Ascending aorta (tissue), 2 donors: ENCODE results near the gene PPIE. TPM values are rescaled to one million over a fixed set of nuclear protein-coding genes. Genes with fewer than 3 reads are reported as not detected.

Experiments
- DNase-seq, 2 donors: peaks; one replicate each; pipeline ENCODE4 v3.0.0-alpha.2; 2019; ENCODE audit warnings: low spot score in 2 of 2
- H3K27ac ChIP-seq, 2 donors: fragments of 200-600 bp; sonication (generic); one replicate each; pipeline ENCODE4 v1.5.1; 2016 to 2017; ENCODE audit warnings: mild to moderate bottlenecking in 1 of 2
- H3K27me3 ChIP-seq: fragments of 200-600 bp; sonication (generic); one replicate; pipeline ENCODE4 v1.5.1; 2017
- H3K36me3 ChIP-seq, 2 donors: fragments of 200-600 bp; sonication (generic); one replicate each; pipeline ENCODE4 v1.5.1; 2016
- H3K4me1 ChIP-seq, 2 donors: fragments of 200-600 bp; sonication (generic); one replicate each; pipeline ENCODE4 v1.5.1; 2016 to 2017; ENCODE audit warnings: mild to moderate bottlenecking in 1 of 2
- H3K4me3 ChIP-seq, 2 donors: fragments of 200-600 bp; sonication (generic); one replicate each; pipeline ENCODE4 v1.5.1; 2016 to 2017; ENCODE audit warnings: mild to moderate bottlenecking in 1 of 2
- H3K9me3 ChIP-seq, 2 donors: fragments of 200-600 bp; sonication (generic); one replicate each; pipeline ENCODE4 v1.5.1; 2016
- CTCF ChIP-seq, 3 experiments: fragments of 200-600 bp in 2 of 3; fragments of 450-650 bp in 1 of 3; sonication (generic) in 2 of 3; IDR thresholded peaks; one replicate each; pipeline ENCODE4 v1.5.1; 2016 to 2019; ENCODE audit warnings: antibody characterized with exemption in 3 of 3, mild to moderate bottlenecking in 1 of 3, moderate library complexity in 1 of 3
- intact Hi-C: fragments of 100-400 bp; cut with DNase I; formaldehyde crosslinking; loops from one replicate; pipeline ENCODE4 v1.15.1; 2023
- total RNA-seq: library from RNA; depleted of rRNA; stranded (reverse); fragments of >200 nt; gene quantifications from one replicate; pipeline ENCODE4 v1.1.0, GENCODE V29; 2016

The PPIE gene
- total RNA-seq, 1 donor from 2014 or later, result 58.3 TPM

- no peak for TF ChIP-seq CTCF (IDR thresholded peaks at IDR 0.05)
- intact Hi-C loops, result no loop called here
- H3K4me3 ChIP-seq, result no peak overlapping the region
Measured at GRCh38 chr1:39698568-39698967, 40.1 kb upstream of the PPIE start.

GRCh38 chr1:39699419-39699818 lies 39.3 kb upstream of the PPIE start:
- no peak for TF ChIP-seq CTCF (IDR thresholded peaks at IDR 0.05)

More at GRCh38 chr1:39698568-39698967, 40.1 kb upstream of the PPIE start:
- Histone ChIP-seq H3K27me3 (no peaks in the 10 kb centered on the region), H3K9me3 (no peaks in the 10 kb centered on the region), H3K36me3 (no peaks in the 10 kb centered on the region), H3K4me1 (no peaks in the 10 kb centered on the region), H3K27ac (no peak overlapping the region)
- no peak for DNase-seq

GRCh38 chr1:39700348-39700747 lies 38.3 kb upstream of the PPIE start:
- no peak for DNase-seq
- H3K4me1 ChIP-seq, result no peaks in the 10 kb centered on the region
- H3K27me3 ChIP-seq, result no peaks in the 10 kb centered on the region
- no peak for TF ChIP-seq CTCF (IDR thresholded peaks at IDR 0.05)
- intact Hi-C loops, result no loop called here
- H3K9me3 ChIP-seq, result no peaks in the 10 kb centered on the region
- no peaks in the 10 kb centered on the region for H3K36me3 ChIP-seq
- no peak overlapping the region for H3K4me3 ChIP-seq
- H3K27ac ChIP-seq, result no peak overlapping the region

More at GRCh38 chr1:39699419-39699818, 39.3 kb upstream of the PPIE start:
- no peak overlapping the region for H3K4me3 ChIP-seq
- intact Hi-C loops, result no loop called here
- H3K9me3 ChIP-seq, result no peaks in the 10 kb centered on the region
- H3K27ac ChIP-seq, result no peak overlapping the region
- H3K27me3 ChIP-seq, result no peaks in the 10 kb centered on the region
- H3K36me3 ChIP-seq, result no peaks in the 10 kb centered on the region
- no peaks in the 10 kb centered on the region for H3K4me1 ChIP-seq
- no peak for DNase-seq

- Histone ChIP-seq H3K27me3 (no peaks in the 10 kb centered on the region), H3K4me1 (no peaks in the 10 kb centered on the region), H3K9me3 (no peaks in the 10 kb centered on the region), H3K36me3 (no peaks in the 10 kb centered on the region), H3K27ac (no peak overlapping the region), H3K4me3 (peak overlapping the region in 1 of 2 donors; percentile 39)
- no peak for TF ChIP-seq CTCF (IDR thresholded peaks at IDR 0.05)
- intact Hi-C loops, result no loop called here
- DNase-seq, result no peak
Measured at GRCh38 chr1:39701049-39701439, 37.6 kb upstream of the PPIE start.

GRCh38 chr1:39704757-39705156 lies 33.9 kb upstream of the PPIE start:
- no peak for DNase-seq
- H3K27ac ChIP-seq, result no peak overlapping the region
- H3K4me3 ChIP-seq, result no peak overlapping the region
- no peaks in the 10 kb centered on the region for H3K27me3 ChIP-seq
- H3K4me1 ChIP-seq, result no peaks in the 10 kb centered on the region
- intact Hi-C loops, result no loop called here
- no peak for TF ChIP-seq CTCF (IDR thresholded peaks at IDR 0.05)
- H3K9me3 ChIP-seq, result no peaks in the 10 kb centered on the region
- no peaks in the 10 kb centered on the region for H3K36me3 ChIP-seq

GRCh38 chr1:39707506-39707905 lies 31.2 kb upstream of the PPIE start:
- Histone ChIP-seq H3K9me3 (no peaks in the 10 kb centered on the region), H3K36me3 (no peaks in the 10 kb centered on the region), H3K27ac (no peak overlapping the region), H3K4me1 (no peaks in the 10 kb centered on the region), H3K4me3 (no peak overlapping the region), H3K27me3 (no peaks in the 10 kb centered on the region)
- intact Hi-C loops, result no loop called here
- TF ChIP-seq CTCF (IDR thresholded peaks at IDR 0.05), result no peak
- no peak for DNase-seq
